Psoas muscle (tissue), 8 donors: ENCODE measurements around the gene MAP3K7CL. TPM values are rescaled to one million over a fixed set of nuclear protein-coding genes. Genes with fewer than 3 reads are reported as not detected.

Experiments used
- ATAC-seq, 4 donors: fragments of 200-7000 bp; cut with Tn5 transposase; one replicate each; pipeline ENCODE4 v1.9.1; 2020; ENCODE audit warnings: moderate library complexity in 3 of 4, mild to moderate bottlenecking in 2 of 4
- DNase-seq, 2 donors: peaks; one replicate each; pipeline ENCODE4 v3.0.0-alpha.2; 2020
- H3K27ac ChIP-seq: fragments of 200-600 bp; one replicate; pipeline ENCODE4 v1.8.0; 2022
- H3K27me3 ChIP-seq, 3 donors: fragments of 200-600 bp in 1 of 3; one replicate each; pipeline versions ENCODE4 v1.6.1 to v1.8.0; 2013 to 2022; ENCODE audit warnings: low read length in 2 of 3, mild to moderate bottlenecking in 2 of 3, moderate library complexity in 1 of 3; ENCODE audit not compliant: insufficient read depth in 3 of 3
- H3K36me3 ChIP-seq, 2 donors: fragments of 200-600 bp in 1 of 2; one replicate each; pipeline versions ENCODE4 v1.6.1 to v1.8.0; 2013 to 2022; ENCODE audit warnings: low read depth in 1 of 2, mild to moderate bottlenecking in 1 of 2, moderate library complexity in 1 of 2; ENCODE audit not compliant: insufficient read depth in 1 of 2
- H3K4me1 ChIP-seq: fragments of 200-600 bp; one replicate; pipeline ENCODE4 v1.8.0; 2022
- H3K4me3 ChIP-seq: fragments of 200-600 bp; one replicate; pipeline ENCODE4 v1.8.0; 2022; ENCODE audit warnings: mild to moderate bottlenecking
- H3K9me3 ChIP-seq: fragments of 200-600 bp; one replicate; pipeline ENCODE4 v1.8.0; 2022
- WGBS, 3 donors: extraction: QIAGEN DNeasy Blood & Tissue Kit; methylation state at CpG; one replicate each; pipeline versions ENCODE4 v1.1.6 to v1.1.7; 2013; 5-methylcytosine and 5-hydroxymethylcytosine counted together
- intact Hi-C, 2 donors: fragments of 100-400 bp; cut with DNase I; formaldehyde crosslinking; loops; one replicate each; pipeline versions ENCODE4 v1.11.0 to v1.14.2; 2022
- polyA plus RNA-seq, 3 donors: library from polyadenylated mRNA; stranded (reverse); fragments of 200-250 nt; gene quantifications; one replicate each; pipeline ENCODE4 v1.2.3, GENCODE V29; 2013
- total RNA-seq, 4 donors: library from RNA; stranded (reverse); fragmentation: NEBNext Ultra II Directional in 2 of 4; extraction: Animal tissue kit (Norgen Biotek cat#: 25700) in 2 of 4; gene quantifications; one replicate each; pipeline versions ENCODE4 v1.2.1 to v1.2.4, GENCODE V29; 2021 to 2023
- TF ChIP-seq, protein P1 (sequence below): fragments of 200-600 bp; IDR thresholded peaks from one replicate; pipeline ENCODE4 v1.8.0; 2022; ENCODE audit warnings: antibody characterized with exemption
- donor health status: healthy with polysubstance abuse.
- donor health status: DM: no; HTN: no; CAD: no; lungs with moderate emphysema.
- donor health status: Bipolar disorder and iron deficiency.
- donor health status: healthy.
- donor health status: DM: yes; HTN: yes; CAD: no.
- donor health status: DM: no; HTN: no; CAD: no.
- donor health status: DM: no; HTN: no; CAD: no.
- donor health status: DM: yes; HTN: yes; CAD: no.

MAP3K7CL gene
- total and polyA plus RNA-seq, 7 donors = 3.3 to 107 (median 15.5) TPM

DNA sequence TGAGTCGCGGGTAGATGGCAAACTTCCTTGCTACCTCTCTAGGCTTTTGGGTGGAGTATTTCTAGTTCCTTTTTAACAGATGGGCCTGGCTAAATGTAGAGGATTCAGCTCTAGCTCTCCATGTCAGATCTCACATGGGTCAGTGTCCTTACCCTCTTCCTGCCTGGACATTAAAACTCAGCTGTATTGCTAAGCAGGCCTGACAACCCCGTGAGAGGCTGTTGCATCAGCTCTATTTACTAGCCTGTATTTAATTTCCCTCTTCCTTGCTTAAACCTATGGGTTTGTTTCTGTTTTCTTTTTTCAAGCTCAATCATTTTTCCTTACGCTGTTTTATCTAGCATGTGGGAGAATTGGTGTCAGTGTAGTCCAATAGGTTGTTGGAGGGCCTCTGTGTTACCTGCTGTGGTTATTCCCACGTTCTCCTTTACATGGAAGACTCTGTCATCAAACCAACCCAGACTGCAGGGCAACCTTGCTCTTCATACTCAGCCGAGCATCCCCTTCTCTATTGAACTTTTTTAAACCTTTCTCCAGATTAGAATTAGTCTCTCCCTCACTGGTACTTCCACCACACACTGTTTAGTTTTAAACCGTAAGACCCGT is 88.8 kb downstream of the MAP3K7CL start:
- Histone ChIP-seq H3K4me1 (no peaks in the 10 kb centered on the region), H3K36me3 (no peaks in the 10 kb centered on the region), H3K27me3 (no peaks in the 10 kb centered on the region), H3K9me3 (no peaks in the 10 kb centered on the region), H3K4me3 (no peak overlapping the region), H3K27ac (no peak overlapping the region)
- TF ChIP-seq, protein P1, sequence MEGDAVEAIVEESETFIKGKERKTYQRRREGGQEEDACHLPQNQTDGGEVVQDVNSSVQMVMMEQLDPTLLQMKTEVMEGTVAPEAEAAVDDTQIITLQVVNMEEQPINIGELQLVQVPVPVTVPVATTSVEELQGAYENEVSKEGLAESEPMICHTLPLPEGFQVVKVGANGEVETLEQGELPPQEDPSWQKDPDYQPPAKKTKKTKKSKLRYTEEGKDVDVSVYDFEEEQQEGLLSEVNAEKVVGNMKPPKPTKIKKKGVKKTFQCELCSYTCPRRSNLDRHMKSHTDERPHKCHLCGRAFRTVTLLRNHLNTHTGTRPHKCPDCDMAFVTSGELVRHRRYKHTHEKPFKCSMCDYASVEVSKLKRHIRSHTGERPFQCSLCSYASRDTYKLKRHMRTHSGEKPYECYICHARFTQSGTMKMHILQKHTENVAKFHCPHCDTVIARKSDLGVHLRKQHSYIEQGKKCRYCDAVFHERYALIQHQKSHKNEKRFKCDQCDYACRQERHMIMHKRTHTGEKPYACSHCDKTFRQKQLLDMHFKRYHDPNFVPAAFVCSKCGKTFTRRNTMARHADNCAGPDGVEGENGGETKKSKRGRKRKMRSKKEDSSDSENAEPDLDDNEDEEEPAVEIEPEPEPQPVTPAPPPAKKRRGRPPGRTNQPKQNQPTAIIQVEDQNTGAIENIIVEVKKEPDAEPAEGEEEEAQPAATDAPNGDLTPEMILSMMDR = no peak
- ATAC-seq (no peak), DNase-seq (no peak)
- 89 to 92% (median 90%) methylated on average over 8 of the region's 8 CpGs for WGBS, 3 donors
- intact Hi-C loops = no loop called here

DNA sequence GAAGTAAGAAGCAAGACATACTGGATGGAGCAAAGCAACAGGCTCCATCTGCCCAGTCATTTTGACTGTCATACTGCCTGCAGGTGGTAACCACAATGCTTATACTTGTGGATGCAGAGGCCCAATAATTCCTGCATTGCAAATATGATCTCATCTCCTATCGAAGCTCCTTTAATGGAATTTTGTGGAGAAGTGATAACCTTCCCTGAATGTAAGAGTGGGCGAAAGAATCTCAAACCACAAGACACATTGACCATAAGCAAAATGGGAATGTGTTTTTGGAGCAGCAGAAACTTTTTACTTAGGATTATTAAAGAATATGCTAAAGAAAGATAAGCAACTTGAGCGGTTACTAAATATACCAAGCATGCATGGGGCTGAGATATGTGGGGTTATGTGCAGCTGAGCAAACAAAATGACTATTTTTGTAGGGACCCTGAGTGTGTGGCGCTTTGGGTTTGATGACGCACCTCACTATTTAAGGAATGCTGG is 90.9 kb downstream of the MAP3K7CL start:
- no peaks in the 10 kb centered on the region for H3K27me3 ChIP-seq
- no peak overlapping the region for H3K27ac ChIP-seq
- WGBS, 3 donors = 90 to 93% (median 91%) methylated on average over 5 of the region's 5 CpGs
- intact Hi-C loops = no loop called here
- H3K4me1 ChIP-seq = no peaks in the 10 kb centered on the region
- H3K9me3 ChIP-seq = no peaks in the 10 kb centered on the region
- H3K36me3 ChIP-seq = no peaks in the 10 kb centered on the region
- ATAC-seq (no peak), DNase-seq (no peak)
- no peak overlapping the region for H3K4me3 ChIP-seq
- TF ChIP-seq, protein P1 = no peak

DNA sequence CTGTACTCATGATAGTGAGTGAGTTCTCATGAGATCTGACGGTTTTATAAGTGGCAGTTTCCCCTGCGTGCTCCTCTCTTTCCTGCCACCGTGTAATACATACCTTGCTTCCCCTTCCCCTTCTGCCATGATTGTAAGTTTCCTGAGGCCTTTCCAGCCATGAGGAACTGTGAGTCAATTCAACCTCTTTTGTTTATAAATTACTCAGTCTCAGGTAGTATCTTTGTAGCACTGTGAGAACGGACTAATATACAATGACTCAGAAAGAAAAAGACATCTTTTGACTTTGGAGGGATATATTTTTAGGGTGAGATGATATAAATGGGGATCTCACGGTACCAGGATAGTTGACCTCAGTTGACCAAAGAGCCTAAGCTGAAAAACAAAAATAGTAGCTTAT is 93.6 kb downstream of the MAP3K7CL start:
- Histone ChIP-seq H3K9me3 (no peaks in the 10 kb centered on the region), H3K36me3 (no peaks in the 10 kb centered on the region), H3K27ac (no peak overlapping the region), H3K4me1 (no peaks in the 10 kb centered on the region), H3K27me3 (no peaks in the 10 kb centered on the region), H3K4me3 (no peak overlapping the region)
- DNase-seq = no peak
- ATAC-seq = no peak
- TF ChIP-seq, protein P1 = no peak
- intact Hi-C loops = no loop called here
- WGBS, 3 donors = 82 to 86% (median 86%) methylated on average over 5 of the region's 5 CpGs

Other genes with a start within 250 kb of the MAP3K7CL start
- gene LTN1, start 137.8 kb upstream of the MAP3K7CL start, total RNA-seq = 10 to 100 TPM; 17.8 to 22.2 (median 19.2) TPM
- 10 to 100 TPM in 1 of 3 donors, 1 to 10 TPM in 2; 5.7 to 16.0 (median 6.8) TPM for gene LTN1, start 137.8 kb upstream of the MAP3K7CL start, polyA plus RNA-seq
- 10 to 100 TPM; 21.6 to 41.4 (median 27.8) TPM for gene RWDD2B, start 111.3 kb upstream of the MAP3K7CL start, total RNA-seq
- 10 to 100 TPM; 28.1 to 51.2 (median 30.5) TPM for gene RWDD2B, start 111.3 kb upstream of the MAP3K7CL start, polyA plus RNA-seq
- gene USP16, start 106.0 kb upstream of the MAP3K7CL start, total RNA-seq = 10 to 100 TPM; 26.3 to 39.9 (median 34.4) TPM
- 10 to 100 TPM; 27.6 to 45.1 (median 42.3) TPM for gene USP16, start 106.0 kb upstream of the MAP3K7CL start, polyA plus RNA-seq
- 100 to 1,000 TPM; 128 to 142 (median 138) TPM for gene CCT8, start 57.0 kb upstream of the MAP3K7CL start, total RNA-seq
- 100 to 1,000 TPM; 124 to 251 (median 157) TPM for gene CCT8, start 57.0 kb upstream of the MAP3K7CL start, polyA plus RNA-seq
- 100 to 1,000 TPM in 1 of 4 donors, 10 to 100 TPM in 3; 48.3 to 115 (median 72.4) TPM for gene BACH1, start 168.3 kb downstream of the MAP3K7CL start, total RNA-seq
- gene BACH1, start 168.3 kb downstream of the MAP3K7CL start, polyA plus RNA-seq = 10 to 100 TPM in 2 of 3 donors, 1 to 10 TPM in 1; 9.8 to 20.1 (median 15.4) TPM